ENCODE measurements around the gene FEN1. TPM values are rescaled to one million over a fixed set of nuclear protein-coding genes. Genes with fewer than 3 reads are reported as not detected.

FEN1 gene
- polyA plus RNA-seq, 2 of the 4 experiments (the other 2 are of a cell fraction), result 38.4 to 105 TPM

DNA sequence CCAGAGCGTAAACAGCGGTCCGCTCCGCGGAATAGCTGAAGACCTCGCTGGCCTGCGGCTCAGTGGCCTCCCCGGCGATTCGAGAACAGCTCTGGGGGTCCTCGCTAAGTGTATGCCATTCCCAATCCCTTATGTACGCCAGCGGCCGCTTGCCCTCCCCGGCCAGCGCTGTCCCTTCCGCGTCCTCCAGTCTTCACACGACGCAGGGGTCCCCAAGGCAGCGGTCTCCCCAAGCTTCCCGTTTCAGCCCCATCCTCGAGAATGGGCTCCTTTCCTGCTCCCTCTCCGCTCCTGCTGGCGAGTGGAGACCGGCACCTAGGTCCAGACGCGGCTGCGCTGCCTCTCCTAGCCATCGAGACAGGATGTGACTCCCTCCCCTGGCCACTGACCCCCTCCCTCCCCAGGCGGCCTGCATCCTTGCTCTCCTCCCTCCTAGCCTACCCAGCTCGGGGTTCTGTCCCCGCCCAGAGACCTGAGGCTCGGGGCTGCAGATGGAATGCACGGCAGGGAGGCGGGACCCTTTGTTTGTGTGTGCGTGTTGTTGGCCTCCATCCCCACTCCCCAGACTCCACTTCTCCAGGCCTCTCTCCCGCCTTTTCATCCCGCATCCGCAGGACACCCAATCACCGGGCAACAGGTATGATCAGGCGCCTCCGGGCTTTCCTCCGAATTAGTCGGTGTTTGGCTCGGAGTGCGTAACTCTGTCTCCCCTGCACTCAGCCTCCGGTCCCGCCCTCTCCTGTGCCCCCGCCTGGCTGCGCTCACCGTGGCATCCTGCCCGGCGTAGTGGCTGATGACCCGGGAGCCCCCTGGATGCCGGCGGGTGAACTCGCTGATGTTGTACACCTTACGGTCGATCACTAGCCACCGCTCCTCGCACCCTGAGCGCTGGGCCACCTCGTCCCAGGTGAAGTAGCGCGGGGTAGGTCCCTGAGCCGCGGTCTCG, 23.4 kb downstream of the FEN1 start:
- ATAC-seq (peak; percentile 55 to 57), FAIRE-seq (no peak), DNase-seq (ENCODE audit: low read depth in 1 of 2, low spot score in 1 of 2) (peak; percentile 67 to 79)
- Histone ChIP-seq H3K9me3 (no peaks in the 10 kb centered on the region), H3K4me3 (peak overlapping the region; percentile 83), H3K27ac (peak overlapping the region; percentile 98 to 99), H3K4me2 (peak overlapping the region; percentile 89), H3K4me1 (peaks cover 38% of the 10 kb centered on the region)
- ChIA-PET POLR2A (interaction anchor here (0.6 to 6.0 kb wide), 12 partner anchors 7 to 419 kb away, joined by 3 to 71 read pairs (median 6); partner anchors contain the start of genes FADS2, FEN1 and TMEM258), CTCF (interaction anchor here (0.7 to 10.5 kb wide), 21 partner anchors 9 to 292 kb away, joined by 3 to 145 read pairs (median 5); partner anchors contain the start of genes FADS2, FEN1 and TMEM258)
- 2% methylated on average over 43 of the region's 69 CpGs for WGBS (ENCODE audit: missing lambda C conversion rate)
- TF ChIP-seq RAD21 (conservative IDR thresholded peaks at IDR 0.05 in 1 of 2, IDR thresholded peaks at IDR 0.05 in 1 of 2) (no peak), CHD2 (IDR thresholded peaks at IDR 0.05; ENCODE audit: low read length, partially characterized antibody) (no peak), PHF8 (IDR thresholded peaks at IDR 0.05; ENCODE audit: borderline replicate concordance, low read depth) (peak; percentile 15; the same call in 1 of the 2 replicates), EHF (CRISPR knock-in tag; IDR thresholded peaks at IDR 0.05) (0 out of 2 replicates have a peak, but pooled peaks have one; percentile 23), TFCP2L1 (CRISPR knock-in tag; IDR thresholded peaks at IDR 0.05) (no peak), EP300 (IDR thresholded peaks at IDR 0.05) (no peak), ZSCAN20 (CRISPR knock-in tag; IDR thresholded peaks at IDR 0.05) (no peak), HDAC2 (IDR thresholded peaks at IDR 0.05) (no peak), RFX5 (IDR thresholded peaks at IDR 0.05) (no peak), ZC3H11A (IDR thresholded peaks at IDR 0.05) (no peak), CBX2 (IDR thresholded peaks at IDR 0.05; ENCODE audit: borderline replicate concordance, low read depth) (no peak)
- TF ChIP-seq, protein P1, sequence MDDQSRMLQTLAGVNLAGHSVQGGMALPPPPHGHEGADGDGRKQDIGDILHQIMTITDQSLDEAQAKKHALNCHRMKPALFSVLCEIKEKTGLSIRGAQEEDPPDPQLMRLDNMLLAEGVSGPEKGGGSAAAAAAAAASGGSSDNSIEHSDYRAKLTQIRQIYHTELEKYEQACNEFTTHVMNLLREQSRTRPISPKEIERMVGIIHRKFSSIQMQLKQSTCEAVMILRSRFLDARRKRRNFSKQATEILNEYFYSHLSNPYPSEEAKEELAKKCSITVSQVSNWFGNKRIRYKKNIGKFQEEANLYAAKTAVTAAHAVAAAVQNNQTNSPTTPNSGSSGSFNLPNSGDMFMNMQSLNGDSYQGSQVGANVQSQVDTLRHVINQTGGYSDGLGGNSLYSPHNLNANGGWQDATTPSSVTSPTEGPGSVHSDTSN (IDR thresholded peaks at IDR 0.05), result peak; percentile 59; the same call in 1 of the 2 replicates

DNA sequence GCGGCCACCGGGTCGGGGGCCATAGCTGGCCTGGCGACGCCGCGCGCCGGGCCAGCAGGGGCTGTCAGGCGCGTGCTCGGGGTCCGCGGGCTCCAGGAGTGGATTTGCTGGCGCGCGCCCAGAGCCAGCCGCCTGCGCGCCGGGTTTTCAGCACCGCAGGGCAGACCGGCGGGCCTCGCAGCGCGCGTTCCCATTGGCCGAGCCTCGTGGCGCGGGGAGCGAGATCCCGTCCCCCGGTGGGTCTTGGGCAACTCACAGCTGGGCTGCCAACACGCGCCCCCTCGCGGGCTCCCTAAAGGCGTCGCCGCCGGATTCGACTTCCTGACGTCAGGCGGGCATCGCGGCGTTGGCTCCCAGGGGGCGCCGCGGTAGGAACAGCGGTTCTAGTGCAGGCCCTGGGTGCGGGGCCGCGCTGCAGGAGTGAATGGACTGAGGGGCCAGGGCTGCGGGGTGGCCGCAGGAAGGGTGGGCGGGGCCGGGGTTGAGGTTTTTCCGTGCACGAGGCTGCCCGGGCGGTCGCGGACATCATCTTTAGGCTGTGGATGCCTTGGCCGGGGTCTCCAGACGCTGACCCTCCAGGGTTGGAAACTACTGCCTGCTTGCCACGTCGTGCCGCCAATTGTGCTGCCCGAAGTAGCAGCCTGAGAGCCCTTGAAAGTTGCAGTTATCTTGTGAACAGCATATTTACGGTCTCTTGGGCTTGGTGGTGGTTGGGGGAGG, 24.2 kb downstream of the FEN1 start, which contains the start of gene FADS1:
Gene FADS1, minus strand, starts transcription at position 268 of the 720 bp plus-strand sequence. Its CDS starts 74 bp downstream, at position 194.
- DNase-seq (ENCODE audit: low read depth in 1 of 2, low spot score in 1 of 2) (peak; percentile 96 to 97), ATAC-seq (peak; percentile 67 to 75), FAIRE-seq (no peak)
- H3K4me2 ChIP-seq, result peak within 1 kb of the TSS; percentile 89
- CTCF ChIA-PET, result interaction anchor here (0.8 to 10.5 kb wide), 17 partner anchors 10 to 291 kb away, joined by 3 to 145 read pairs (median 5); partner anchors contain the start of genes FADS2, FEN1 and TMEM258
- WGBS (ENCODE audit: missing lambda C conversion rate), result 0% methylated on average over 6 of the region's 73 CpGs
- H3K4me3 ChIP-seq, result peak within 1 kb of the TSS; percentile 83
- POLR2A ChIA-PET, result interaction anchor here (0.6 to 6.0 kb wide), 6 partner anchors 11 to 420 kb away, joined by 3 to 71 read pairs (median 5); partner anchors contain the start of gene FADS2
- H3K9me3 ChIP-seq, result no peaks in the 10 kb centered on the region
- peak within 1 kb of the TSS; percentile 98 to 99 for H3K27ac ChIP-seq
- H3K4me1 ChIP-seq, result peaks cover 44% of the 10 kb centered on the region
- TF ChIP-seq CHD4 (IDR thresholded peaks at IDR 0.05; ENCODE audit: borderline replicate concordance) (no peak), MAFK (IDR thresholded peaks at IDR 0.05; ENCODE audit: partially characterized antibody) (no peak), JUN (IDR thresholded peaks at IDR 0.05) (peak; percentile 84), HEYL (CRISPR knock-in tag; IDR thresholded peaks at IDR 0.05) (no peak), CEBPB (IDR thresholded peaks at IDR 0.05) (peak; percentile 83 to 94; a peak in 3 of 4 replicates), GATA3 (IDR thresholded peaks at IDR 0.05; ENCODE audit: borderline replicate concordance) (peak; percentile 43), HDAC2 (IDR thresholded peaks at IDR 0.05) (no peak), TFCP2L1 (CRISPR knock-in tag; IDR thresholded peaks at IDR 0.05) (0 out of 2 replicates have a peak, but pooled peaks have one; percentile 20), CHD2 (IDR thresholded peaks at IDR 0.05; ENCODE audit: low read length, partially characterized antibody) (peak; percentile 76), SREBF2 (IDR thresholded peaks at IDR 0.05) (no peak), JUNB (IDR thresholded peaks at IDR 0.05) (no peak), EHF (CRISPR knock-in tag; IDR thresholded peaks at IDR 0.05) (no peak), CBX2 (IDR thresholded peaks at IDR 0.05; ENCODE audit: borderline replicate concordance, low read depth) (no peak), FOSB (CRISPR knock-in tag; IDR thresholded peaks at IDR 0.05) (no peak), MAZ (IDR thresholded peaks at IDR 0.05; ENCODE audit: borderline replicate concordance, low read depth, low read length) (0 out of 2 replicates have a peak, but pooled peaks have one; percentile 38), RNF2 (IDR thresholded peaks at IDR 0.05; ENCODE audit: borderline replicate concordance, low read depth) (no peak), ESRRA (IDR thresholded peaks at IDR 0.05; ENCODE audit: borderline replicate concordance, low read length) (no peak), SMC3 (IDR thresholded peaks at IDR 0.05) (peak; percentile 78), POLR2A (IDR thresholded peaks at IDR 0.05; ENCODE audit: low read length) (peak; percentile 53), RFX5 (IDR thresholded peaks at IDR 0.05) (peak; percentile 73), RAD21 (conservative IDR thresholded peaks at IDR 0.05 in 1 of 2, IDR thresholded peaks at IDR 0.05 in 1 of 2) (peak; percentile 42 to 60; a peak in 4 of 5 replicates)
- TF ChIP-seq, protein P2, sequence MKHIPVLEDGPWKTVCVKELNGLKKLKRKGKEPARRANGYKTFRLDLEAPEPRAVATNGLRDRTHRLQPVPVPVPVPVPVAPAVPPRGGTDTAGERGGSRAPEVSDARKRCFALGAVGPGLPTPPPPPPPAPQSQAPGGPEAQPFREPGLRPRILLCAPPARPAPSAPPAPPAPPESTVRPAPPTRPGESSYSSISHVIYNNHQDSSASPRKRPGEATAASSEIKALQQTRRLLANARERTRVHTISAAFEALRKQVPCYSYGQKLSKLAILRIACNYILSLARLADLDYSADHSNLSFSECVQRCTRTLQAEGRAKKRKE (CRISPR knock-in tag; IDR thresholded peaks at IDR 0.05; ENCODE audit: low read depth), result no peak
- TF ChIP-seq, protein P3, sequence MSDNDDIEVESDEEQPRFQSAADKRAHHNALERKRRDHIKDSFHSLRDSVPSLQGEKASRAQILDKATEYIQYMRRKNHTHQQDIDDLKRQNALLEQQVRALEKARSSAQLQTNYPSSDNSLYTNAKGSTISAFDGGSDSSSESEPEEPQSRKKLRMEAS (IDR thresholded peaks at IDR 0.05), result peak; percentile 97
- TF ChIP-seq, protein P1 (IDR thresholded peaks at IDR 0.05), result peak; percentile 82; the same call in 1 of the 2 replicates

All from A549 (cell line).